HG02610 (cell line): ENCODE results near the gene UAP1L1.
"Not testable (repeated sequence)": the region's sequence is repeated elsewhere in the genome, so short reads cannot be mapped to it uniquely, and the experiment has no call there.

Experiments used
- ATAC-seq: cut with Tn5 transposase; IDR thresholded peaks from one replicate; pipeline ENCODE4 v1.9.1; 2021; ENCODE audit warnings: mild to moderate bottlenecking, moderate library complexity; ENCODE audit not compliant: unreplicated experiment

UAP1L1 gene

DNA sequence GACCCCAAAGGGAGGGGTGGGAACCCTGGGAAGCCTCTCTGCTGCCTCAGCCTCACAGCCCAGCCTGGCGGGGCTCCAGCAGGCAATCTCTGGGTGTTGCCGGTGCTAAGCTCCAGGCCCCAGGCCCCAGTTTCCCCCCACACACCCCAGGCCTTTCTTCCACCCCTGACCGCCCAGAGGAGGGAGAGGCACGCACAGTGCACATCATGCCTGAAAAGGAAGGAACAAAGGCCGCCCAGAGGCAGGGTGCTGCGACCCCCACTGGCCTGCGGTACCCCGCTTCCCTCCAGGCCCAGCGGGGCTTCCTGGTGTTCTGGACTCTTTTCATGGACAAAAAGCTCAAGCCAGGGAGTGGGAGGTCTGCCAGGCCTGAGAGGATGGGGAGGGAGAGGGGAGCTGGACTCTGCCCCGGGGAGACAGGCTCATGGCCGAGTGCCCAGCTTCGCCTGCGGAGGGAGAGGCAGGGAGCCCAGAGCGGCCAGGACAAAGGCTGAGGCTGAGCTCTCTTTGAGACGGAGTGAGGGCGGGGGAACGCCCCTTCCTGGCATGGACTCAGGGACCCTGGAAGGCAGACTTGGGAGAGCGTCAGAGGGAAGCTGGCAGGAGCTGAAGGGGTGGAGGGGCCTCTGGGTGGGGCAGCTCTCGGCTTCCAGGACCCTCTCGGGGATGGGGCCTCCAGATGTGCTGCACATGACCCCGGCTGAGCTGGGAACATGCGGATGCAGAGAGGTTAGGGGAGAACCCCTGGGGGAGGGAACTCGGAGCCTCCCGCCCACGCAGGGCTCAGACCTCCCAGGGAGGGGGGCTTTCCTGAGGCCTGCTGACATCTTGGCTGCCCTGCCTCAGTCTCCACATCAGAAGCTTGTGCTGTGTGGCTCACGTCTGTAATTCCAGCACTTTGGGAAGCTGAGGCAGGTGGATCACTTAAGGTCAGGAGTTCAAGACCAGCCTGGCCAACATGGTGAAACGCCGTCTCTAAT, 21.6 kb upstream of the UAP1L1 start:
- no peak for ATAC-seq

DNA sequence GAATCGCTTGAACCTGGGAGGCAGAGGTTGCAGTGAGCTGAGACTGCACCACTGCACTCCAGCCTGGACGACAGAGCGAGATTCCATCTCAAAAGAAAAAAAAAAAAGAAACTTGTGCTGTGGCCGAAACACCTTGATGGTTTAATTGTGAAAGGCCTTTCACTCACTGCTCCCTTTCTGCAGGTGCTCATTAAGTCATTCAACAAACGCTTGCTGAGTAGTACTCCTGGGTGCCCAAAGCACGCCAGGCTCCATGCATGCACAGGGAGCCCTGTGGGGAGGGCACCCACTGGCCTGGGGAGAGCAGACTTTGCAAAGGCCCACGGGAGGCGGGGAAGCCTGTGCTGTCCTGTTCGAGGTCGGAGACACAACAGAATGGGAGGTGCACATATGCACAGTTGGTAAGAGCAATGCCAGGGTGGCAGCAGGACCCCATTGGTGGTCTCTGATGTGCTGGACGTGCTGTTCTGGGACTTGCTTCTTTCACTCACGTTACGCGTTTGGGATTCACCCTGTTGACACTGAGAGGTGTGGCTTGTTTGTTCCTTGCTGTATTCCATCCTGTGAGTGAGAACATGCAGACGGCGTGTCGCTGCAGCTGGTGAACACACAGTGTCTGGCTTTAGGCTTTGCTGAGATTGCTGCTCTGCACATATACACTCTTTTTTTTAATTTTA, 20.4 kb upstream of the UAP1L1 start:
- no peak for ATAC-seq

DNA sequence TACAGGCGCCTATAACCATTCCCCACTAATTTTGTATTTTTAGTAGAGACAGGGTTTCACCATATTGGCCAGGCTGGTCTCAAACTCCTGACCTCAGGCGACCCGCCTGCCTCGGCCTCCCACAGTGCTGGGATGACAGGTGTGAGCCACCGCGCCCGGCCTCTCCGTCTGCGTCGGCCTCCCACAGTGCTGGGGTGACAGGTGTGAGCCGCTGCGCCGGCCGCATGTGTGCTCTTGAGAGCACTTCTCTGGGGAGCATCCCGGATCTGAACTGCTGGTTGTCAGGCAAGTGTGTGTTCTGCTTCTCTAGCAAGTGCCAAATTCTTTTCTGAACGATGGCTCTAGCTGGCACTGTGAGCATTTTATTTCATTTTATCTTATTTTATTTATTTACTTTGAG, 19.8 kb upstream of the UAP1L1 start:
- ATAC-seq, result no peak

DNA sequence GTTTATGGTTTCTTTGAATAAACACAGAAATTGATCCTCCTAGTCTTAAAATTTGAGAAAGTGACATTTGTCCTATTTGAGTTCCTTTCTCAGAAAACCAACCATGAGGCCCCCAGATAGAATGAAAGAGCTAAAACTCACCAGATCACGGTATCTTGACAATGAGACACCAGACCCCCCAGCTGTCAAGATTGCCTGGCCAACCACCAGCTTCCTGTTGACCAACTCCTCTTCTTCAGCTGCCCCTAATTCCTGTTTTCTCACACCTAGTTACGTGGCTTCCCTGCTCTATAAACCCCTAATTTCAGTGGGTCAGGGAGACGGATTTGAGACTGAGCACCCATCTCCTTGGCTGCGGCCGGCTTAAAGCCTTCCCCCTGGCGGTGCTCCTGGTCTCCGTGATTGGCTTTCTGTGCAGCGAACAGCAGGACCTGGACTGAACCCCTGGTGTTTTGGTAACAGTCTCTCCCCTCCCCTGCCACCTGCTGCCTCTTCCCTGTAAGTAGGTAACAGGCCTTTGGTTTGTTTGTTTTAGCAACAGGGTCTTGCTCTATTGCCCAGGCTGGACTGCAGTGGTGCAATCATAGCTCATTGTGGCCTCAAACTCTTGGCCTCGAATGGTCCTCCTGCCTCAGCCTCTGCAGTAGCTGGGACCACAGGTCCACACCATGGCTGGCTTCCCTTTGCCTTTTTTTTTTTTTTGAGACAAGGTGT, 18.6 kb upstream of the UAP1L1 start:
- no peak for ATAC-seq

DNA sequence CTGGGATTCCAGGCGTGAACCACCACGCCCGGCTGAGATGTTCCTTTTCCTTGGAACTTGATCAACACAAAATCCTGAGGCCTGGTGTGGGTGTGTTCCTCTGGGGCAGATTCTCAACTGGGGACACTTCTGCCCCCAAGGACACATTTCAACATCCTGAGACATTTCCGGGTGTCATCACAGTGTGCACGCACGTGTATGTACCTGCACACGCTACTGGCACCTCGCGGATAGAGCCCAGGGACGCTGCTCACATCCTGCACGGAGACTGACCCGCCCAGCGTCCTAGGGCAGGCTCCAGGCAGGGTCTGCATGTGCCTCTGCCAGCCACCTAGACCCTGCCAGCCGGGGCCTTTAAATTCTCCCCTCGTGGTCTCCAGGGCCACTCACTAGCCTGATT, 14.9 kb upstream of the UAP1L1 start:
- no peak for ATAC-seq

DNA sequence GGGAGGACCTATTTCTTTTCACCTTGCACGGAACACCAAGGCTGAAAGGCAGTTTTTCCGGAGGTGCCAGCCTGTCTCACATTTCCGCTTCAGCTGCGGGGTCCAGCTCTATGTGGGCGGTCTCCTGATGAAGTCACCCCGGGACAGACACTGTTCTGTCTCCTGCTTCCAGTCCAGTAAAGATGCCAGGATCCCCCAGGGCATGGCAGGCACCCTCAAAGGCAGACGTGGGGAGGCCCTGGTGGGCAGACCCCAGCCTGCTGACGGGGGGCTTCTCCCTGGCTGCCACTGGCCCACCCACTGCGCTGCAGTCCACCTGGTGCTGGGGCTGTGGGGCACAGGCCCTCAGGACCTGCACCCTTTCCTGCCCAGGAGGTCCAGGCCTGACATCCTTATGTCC, 14.5 kb upstream of the UAP1L1 start:
- not testable (repeated sequence) for ATAC-seq

DNA sequence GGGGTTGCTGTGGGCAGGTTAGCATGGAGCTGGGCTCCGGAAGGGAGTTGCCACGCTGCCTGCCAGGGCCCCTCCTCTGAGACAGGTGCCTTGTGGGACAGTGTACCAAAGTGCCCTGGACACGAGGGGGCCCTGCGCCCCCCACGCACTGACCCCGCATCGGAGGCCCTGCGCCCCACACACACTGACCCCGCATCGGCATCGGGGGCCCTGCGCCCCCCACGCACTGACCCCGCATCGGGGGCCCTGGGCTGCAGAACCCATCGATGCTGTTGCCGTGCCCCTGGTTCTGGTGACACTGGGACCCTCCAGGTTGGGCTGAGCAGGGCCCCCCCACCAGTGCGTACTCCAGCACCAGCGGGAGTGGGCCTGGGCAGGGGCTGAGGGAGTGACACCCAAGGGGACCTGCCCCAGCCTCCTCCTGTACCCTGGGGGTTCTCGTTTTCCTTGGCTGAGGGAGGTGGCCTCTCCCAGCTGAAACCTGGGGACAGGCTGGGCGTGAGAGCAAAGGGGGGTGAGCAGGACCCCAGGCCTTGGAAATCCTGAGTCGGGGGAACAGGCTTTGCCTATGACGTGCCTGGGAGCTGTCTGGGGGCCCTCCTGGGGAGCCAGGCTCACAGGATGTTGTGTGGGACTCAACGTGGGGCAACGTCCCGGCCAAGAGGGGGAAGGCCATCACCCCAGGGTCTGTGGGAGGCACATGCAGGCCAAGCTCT, 13.8 kb upstream of the UAP1L1 start:
- no peak for ATAC-seq

DNA sequence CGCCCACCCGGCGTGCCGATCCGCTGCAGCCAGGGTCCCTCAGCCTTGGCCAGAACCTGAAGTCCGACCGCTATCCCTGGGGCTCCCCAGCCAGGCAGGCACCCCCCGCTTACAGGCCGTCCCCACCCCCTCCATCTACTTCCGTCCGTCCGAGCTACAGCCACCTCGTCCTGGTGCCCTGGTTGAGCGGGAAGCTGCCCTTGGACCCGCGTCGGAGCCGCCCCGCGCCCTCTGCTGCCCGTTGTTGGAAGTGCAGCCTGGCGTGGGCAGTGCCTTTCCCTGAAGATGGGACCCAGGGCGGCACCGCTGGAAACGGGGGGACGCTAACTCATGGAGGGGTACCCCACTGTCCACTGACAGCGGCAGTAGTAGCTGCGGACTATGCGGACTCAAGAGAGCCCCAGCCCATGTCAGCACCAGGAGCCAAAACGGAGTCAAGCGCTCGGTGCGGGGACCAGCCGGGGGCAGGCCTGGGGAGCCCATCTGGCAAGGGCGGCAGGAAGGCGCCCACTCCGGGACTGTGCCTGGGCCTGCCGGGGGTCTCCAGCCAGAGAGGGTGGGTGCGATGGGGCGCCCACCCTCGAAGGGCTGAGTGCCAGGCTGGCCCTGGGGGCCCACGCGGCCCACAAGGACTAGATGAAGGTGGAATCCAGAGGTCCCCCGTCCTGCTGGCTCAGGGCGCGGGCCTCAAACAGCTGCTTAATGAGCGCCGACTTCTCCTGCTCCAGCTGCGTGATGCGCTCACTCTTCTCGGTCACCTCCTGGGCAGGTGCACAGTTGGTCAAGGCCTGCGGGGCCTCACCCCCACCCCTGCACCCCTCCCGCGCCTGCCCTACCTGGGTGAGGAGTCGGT, 13.1 kb upstream of the UAP1L1 start:
- ATAC-seq, result no peak

DNA sequence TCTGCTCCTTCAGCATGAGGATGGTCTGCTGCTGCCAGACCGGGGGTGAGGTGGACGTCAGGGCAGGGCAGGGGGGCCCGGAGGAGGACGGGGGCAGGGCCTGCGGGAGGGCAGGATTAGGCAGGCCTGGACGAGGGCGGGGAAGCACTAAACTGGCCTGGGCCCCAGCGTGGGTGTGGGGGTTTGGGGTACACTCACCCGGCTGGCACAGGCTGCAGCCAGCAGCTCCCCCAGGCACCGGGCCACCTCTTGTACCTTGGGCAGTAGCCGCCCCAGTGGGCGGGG, 12.5 kb upstream of the UAP1L1 start:
- ATAC-seq, result no peak

DNA sequence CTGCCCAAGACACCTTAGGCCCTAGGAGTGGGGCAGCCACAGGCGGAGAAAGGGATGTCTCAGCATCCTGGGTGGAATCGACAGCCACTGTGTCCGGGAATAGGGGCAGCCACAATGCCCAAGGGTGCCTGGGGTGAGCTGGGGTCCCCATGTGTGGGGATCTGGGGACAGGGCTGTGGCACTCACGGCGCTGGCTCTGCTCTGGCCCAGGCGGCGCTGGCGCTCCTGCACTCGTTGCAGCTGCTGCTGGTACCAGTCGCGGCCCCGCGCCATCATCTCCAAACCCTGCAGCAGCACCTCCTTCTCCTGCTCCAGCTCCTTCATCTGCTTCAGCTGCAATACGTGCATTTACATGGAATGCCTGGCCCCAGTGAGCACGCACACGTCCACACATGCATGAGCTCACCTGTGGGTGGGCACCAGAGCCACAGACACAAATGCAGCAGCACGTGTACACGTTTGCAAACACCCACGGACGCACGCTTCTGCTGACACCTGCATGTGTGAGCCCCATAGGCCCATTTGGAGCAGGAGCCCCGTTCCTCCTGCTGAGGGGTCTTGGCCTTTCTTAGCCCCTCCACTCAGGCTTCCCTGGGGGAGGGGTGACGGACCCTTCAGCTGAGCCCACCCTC, 11.9 kb upstream of the UAP1L1 start:
- ATAC-seq, result no peak

DNA sequence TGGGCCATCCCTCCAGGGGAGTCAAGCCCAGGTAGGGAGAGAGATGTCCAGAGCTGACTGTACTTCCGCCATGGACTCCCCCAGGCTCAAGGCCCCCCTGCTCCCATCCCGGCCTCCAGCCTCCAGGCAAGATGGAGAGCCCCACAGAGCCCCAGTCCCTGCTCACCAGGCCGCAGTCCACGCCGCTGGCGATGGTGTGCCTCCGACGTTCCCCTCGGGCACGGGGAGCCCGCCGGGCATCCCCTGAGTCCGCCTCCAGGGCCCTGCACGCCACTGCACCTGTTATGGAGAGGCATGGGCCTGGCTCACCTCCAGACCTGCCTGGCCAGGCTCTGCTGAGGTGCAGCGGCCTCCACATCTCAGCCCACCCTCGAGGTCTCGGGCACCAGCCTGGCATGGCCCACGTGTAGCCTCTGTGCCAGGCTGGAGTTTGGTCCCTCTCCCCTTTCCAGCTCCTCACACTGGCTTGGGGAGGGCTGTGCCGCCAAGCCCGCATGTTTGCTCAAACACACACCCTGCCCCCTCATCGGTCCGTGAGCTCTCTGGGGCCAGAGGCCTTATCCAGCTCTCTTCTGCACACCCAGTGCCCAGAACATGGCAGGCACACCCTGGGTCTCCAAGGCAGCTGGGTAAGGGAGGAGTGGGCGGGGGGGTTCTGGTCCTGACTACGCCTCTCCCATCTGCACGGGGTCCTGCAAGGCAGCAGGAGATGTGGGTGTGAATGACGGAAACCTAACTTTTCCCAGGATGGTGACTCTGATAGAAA, 11.0 kb upstream of the UAP1L1 start:
- no peak for ATAC-seq

DNA sequence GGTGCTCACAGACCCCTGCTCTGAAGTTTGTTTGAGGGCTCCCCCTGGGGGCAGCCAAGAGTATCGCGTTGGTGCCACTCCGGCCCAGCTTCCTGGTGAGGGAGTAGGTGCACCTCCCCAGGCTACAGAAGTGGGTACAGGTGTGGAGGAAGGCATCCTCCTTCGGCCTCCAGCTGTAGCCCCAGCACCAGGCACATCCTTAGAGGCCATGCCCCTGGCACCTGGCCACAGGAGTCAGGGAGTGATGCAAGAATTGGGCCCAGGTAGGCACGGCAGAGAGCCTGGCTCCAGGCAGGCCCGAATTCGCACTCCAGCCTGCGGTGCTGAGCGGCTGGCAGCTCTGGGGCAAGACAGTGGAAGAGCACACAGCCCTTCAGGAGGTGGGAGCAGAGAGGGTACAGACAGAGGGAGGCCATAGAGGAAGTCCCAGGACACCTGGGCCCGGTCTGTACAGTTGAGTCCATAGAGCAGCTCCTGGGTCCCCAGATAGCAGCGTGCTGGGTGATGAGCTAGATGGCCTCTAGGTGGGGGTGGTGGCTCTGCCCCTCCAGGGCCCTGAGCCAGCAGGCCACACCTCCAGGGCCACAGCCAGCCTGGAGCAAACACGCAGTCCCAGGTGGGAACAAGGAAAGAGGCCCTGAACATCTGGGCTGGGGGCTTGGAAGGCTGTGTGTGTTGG, 9.3 kb upstream of the UAP1L1 start:
- no peak for ATAC-seq

DNA sequence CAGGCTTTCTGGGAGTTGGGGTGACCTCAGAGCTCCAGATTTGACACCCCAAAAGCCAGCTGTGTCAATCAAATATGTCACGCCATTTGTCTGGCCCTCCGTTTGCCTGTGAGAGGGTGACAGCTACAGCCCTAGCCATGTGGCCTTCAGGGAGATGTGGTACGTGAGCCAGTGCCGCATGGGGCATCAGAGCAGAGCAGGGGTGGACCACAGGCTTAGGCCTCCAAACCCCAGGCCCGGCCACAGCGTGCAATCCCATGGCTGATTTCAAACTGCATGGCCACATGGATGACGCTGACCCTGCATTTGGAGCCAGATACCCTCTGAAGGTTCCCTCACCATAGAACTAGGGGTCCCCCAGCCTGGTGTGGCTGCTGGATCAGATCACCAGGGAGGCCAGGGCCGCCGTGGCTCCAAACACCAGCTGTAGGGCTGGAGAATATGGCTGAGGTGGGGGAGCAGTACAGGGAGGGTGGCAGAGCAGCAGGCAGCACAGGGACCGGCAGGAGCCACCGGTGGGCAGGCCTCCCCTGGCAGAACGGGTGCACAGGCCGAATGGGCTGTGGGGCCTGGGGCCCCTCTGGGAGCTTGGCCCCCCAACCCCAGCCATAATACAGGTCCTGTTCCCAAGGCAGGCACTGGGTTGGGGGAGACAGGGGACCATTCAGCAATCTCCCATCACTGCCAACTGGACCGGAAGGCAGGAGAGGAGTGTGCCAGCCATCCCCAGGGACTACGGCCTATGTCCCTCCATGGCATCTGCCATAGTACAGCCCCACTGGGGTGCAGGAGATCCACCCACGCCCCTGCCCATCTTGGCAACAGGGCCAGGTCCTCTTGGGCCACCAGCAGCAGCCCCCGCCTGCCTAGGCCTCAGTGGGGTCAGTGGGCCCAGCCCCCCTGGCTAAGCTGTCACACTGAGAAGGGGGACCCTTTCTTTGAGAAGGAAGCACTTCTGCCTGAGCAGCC, 8.5 kb upstream of the UAP1L1 start:
- no peak for ATAC-seq

DNA sequence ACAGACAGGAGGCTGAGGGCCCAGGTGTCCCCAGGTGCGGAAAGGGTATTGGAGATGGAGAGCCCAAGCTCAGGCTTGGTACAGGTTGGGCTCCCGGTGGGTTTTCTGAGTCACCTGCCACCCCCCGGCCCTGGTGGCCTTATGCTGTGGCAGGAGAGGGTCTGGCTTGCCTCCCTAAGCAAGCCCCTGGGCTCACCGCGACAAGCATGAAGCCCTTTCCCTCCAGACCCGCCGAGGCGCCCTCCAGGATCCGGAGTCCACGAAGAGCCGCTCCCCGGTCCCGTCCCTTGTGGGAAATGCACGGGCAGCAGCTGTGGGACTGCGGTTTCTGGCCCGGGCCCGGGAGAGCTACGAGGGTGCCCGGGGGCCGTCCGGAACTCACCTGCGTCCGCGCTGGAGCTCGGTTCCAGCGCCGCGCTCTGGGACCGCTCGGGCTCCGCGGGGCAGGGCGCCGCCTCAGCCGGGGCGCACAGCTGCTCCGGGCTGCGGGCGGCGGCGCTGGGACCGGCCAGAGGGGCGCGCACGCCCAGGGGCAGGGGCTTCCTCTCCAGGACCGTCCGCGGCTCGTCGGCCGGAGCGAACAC, 7.7 kb upstream of the UAP1L1 start:
- no peak for ATAC-seq

DNA sequence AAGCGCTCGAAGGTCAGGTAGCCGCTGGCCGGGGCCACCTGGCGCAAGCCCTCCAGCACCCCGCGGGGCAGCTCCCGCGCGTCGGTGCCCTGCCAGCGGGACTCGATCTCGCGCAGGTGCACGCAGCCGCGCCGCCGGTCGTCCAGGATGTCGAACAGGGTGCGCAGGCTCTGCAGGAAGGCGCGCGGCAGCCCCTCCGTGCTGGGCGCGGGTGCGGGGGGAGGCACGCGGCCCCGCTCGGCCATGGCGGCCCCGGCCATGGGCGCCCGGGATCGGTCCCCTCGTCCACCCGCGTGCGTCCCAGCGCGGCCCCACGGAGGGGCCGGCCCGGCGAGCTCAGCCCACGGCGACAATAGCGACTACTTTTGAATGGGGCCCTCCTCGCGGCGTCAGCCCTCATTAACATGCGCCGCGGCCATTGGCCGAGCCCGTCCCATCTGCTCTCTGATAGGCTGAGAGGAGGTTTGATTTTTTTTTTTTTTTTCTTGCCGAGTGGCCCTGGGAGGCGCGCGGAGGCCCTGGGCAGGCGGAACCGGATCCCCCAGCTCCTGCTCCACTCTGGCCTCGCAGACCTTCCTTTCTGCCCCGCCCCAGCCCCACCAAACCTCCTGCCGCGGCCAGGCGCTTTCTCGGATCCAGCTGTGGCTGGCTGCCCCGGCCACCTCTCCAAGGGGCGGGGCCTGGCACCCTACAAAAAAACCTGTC, 7.0 kb upstream of the UAP1L1 start, which contains the start of gene SAPCD2:
TSS of gene SAPCD2 (minus strand) at position 357 of the 705 bp plus-strand sequence. CDS start at position 260, 97 bp downstream.
- peak; percentile 57 for ATAC-seq

DNA sequence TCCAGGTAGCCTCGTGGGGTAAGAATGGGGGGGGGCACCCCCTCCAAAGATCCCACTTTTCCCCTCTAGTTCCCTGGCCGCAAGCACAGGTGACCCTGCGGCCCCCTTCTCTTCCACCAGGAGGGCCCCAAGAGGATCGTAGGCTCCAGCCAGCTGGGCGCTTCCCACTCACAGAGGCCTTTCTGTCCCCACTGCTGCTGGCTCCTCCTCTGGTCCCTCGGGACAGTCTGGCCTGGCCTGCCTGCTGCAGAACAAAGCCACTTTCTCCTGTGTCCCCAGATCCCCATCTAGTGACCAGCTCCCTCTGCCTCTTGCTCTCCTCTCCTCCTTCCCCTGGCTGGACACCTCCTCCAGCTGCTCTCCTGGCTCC, 6.4 kb upstream of the UAP1L1 start:
- ATAC-seq, result no peak
